ENCODE measurements around the gene PELI1.

DNA sequence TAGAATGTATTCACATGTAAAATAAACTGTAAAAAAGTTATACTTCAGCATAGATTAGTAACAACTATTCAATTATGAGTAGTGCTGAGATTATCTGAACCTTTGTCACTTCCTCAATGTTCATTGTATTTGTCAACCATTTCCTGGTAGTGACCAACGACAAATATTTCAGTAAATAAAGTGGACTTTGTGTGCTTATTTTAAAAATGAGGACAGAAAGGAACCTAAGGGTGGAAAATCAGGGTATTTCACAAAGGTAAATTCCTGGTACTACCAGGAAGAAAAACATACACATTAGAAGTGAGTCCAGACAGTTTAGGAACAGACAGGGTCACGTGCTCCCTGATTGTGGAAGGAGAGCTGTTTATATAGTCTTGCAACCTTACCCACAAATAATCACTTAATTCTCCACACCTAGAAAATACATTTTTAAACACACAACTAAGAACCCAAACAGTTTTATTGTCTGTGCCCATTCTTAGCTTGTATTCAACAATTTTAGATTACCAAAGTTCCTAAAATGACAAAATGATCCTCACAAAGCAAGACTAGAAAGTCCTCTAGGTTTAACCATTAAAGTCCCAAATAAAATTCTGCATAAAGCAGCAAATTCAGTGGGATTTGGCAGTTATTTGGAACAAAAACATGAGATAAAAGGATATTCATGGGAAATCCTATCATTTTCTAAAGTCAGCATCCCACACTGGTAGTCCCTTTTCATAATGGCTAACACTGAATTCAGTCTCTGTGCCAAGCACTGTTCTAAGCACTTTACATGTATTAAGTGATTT lies 28.2 kb downstream of the PELI1 start:
- TF ChIP-seq, protein P1, sequence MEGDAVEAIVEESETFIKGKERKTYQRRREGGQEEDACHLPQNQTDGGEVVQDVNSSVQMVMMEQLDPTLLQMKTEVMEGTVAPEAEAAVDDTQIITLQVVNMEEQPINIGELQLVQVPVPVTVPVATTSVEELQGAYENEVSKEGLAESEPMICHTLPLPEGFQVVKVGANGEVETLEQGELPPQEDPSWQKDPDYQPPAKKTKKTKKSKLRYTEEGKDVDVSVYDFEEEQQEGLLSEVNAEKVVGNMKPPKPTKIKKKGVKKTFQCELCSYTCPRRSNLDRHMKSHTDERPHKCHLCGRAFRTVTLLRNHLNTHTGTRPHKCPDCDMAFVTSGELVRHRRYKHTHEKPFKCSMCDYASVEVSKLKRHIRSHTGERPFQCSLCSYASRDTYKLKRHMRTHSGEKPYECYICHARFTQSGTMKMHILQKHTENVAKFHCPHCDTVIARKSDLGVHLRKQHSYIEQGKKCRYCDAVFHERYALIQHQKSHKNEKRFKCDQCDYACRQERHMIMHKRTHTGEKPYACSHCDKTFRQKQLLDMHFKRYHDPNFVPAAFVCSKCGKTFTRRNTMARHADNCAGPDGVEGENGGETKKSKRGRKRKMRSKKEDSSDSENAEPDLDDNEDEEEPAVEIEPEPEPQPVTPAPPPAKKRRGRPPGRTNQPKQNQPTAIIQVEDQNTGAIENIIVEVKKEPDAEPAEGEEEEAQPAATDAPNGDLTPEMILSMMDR (IDR thresholded peaks at IDR 0.05; ENCODE audit: low read length) = no peak
- no peak for TF ChIP-seq EZH2 (IDR thresholded peaks at IDR 0.05; ENCODE audit: borderline replicate concordance, low read length)
